HUES64 (cell line): ENCODE measurements around the gene ACTN4.
A peak's percentile ranks its signal among the peaks of the same experiment; 100 is the strongest.

ENCODE experiments used
- H3K27ac ChIP-seq: 2 replicates; pipeline ENCODE4 v1.7.0; 2013; ENCODE audit warnings: low read depth, low read length, inconsistent platforms
- H3K27me3 ChIP-seq: 2 replicates; pipeline ENCODE4 v1.6.1; 2013; ENCODE audit warnings: mild to moderate bottlenecking, low read length; ENCODE audit not compliant: insufficient read depth
- H3K36me3 ChIP-seq: 2 replicates; pipeline ENCODE4 v1.6.1; 2013; ENCODE audit warnings: mild to moderate bottlenecking, low read length; ENCODE audit not compliant: insufficient read depth
- H3K4me1 ChIP-seq: 2 replicates; pipeline ENCODE4 v1.6.1; 2013; ENCODE audit warnings: mild to moderate bottlenecking, low read length, moderate library complexity; ENCODE audit not compliant: insufficient read depth
- H3K4me3 ChIP-seq: 2 replicates; pipeline ENCODE4 v1.5.1; 2013; ENCODE audit warnings: mild to moderate bottlenecking, low read length, moderate library complexity
- H3K9ac ChIP-seq: 2 replicates; pipeline ENCODE4 v1.6.1; 2013; ENCODE audit warnings: mild to moderate bottlenecking, low read depth, low read length
- H3K9me3 ChIP-seq: 2 replicates; pipeline ENCODE4 v1.6.1; 2013; ENCODE audit warnings: low read depth, low read length; ENCODE audit not compliant: insufficient read depth
- WGBS: fragments of 150-250, 120-280 bp; methylation state at CpG from one replicate; pipeline ENCODE4 v1.1.7; 2013; ENCODE audit warnings: missing lambda C conversion rate; 5-methylcytosine and 5-hydroxymethylcytosine counted together

The ACTN4 gene

GRCh38 chr19:38683393-38684077 lies 36.1 kb downstream of the ACTN4 start:
- Histone ChIP-seq H3K27me3 (no peaks in the 10 kb centered on the region), H3K9me3 (no peaks in the 10 kb centered on the region), H3K36me3 (peaks cover 17% of the 10 kb centered on the region), H3K4me1 (peaks cover 50% of the 10 kb centered on the region), H3K27ac (peak overlapping the region; percentile 99), H3K4me3 (peak overlapping the region; percentile 29), H3K9ac (peak overlapping the region; percentile 90)
- 45% methylated on average over 9 of the region's 10 CpGs for WGBS

DNA sequence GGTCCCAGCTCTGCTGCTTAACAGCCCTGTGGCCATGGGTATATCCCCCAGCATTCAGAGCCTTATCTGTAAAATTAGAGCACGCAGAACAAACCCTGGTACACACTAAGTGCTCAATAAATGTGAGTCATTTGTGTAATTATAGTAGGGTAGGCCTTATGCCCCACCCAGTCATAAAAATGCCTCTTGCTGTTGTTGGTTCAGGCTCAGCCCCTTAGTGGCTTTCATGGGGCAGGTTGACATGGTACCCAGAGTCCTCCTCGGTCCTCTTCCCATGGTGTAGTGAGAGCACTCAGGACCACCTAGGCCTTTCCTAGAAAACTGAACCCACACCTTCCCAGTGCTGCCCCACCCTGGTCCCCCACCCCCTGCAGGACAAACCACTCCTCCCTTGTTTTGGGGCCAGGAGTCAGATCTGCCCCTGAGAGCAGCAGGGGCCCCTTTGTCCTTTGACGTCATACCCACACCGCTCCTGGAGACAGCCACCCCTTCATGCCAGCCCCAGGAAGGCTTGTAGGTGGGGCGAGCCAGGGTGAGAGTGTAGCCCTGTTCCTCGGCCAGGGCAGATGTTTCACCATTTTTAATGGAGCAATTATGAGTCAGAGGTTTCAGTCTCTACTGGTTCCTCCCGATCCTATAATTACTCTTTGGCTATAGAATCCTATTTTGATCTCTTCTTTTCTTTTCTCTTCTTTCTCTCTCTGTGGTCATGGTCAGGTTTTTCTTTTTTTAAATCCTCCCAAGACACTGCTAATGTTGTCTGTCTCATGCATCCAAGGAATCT lies 36.8 kb downstream of the ACTN4 start:
- 62% methylated on average over 7 of the region's 7 CpGs for WGBS
- peaks cover 11% of the 10 kb centered on the region for H3K36me3 ChIP-seq
- peak overlapping the region; percentile 99 for H3K27ac ChIP-seq

GRCh38 chr19:38684862-38685665 lies 37.6 kb downstream of the ACTN4 start:
- 80% methylated on average over 15 of the region's 15 CpGs for WGBS
- Histone ChIP-seq H3K9me3 (no peaks in the 10 kb centered on the region), H3K36me3 (peaks cover 10% of the 10 kb centered on the region), H3K4me3 (no peak overlapping the region), H3K4me1 (peaks cover 53% of the 10 kb centered on the region), H3K9ac (peak overlapping the region; percentile 90), H3K27me3 (no peaks in the 10 kb centered on the region), H3K27ac (peak overlapping the region; percentile 99)

More for the DNA sequence above, 36.8 kb downstream of the ACTN4 start:
- Histone ChIP-seq H3K9me3 (no peaks in the 10 kb centered on the region), H3K4me3 (peak overlapping the region; percentile 29), H3K9ac (peak overlapping the region; percentile 90), H3K4me1 (peaks cover 48% of the 10 kb centered on the region), H3K27me3 (no peaks in the 10 kb centered on the region)

DNA sequence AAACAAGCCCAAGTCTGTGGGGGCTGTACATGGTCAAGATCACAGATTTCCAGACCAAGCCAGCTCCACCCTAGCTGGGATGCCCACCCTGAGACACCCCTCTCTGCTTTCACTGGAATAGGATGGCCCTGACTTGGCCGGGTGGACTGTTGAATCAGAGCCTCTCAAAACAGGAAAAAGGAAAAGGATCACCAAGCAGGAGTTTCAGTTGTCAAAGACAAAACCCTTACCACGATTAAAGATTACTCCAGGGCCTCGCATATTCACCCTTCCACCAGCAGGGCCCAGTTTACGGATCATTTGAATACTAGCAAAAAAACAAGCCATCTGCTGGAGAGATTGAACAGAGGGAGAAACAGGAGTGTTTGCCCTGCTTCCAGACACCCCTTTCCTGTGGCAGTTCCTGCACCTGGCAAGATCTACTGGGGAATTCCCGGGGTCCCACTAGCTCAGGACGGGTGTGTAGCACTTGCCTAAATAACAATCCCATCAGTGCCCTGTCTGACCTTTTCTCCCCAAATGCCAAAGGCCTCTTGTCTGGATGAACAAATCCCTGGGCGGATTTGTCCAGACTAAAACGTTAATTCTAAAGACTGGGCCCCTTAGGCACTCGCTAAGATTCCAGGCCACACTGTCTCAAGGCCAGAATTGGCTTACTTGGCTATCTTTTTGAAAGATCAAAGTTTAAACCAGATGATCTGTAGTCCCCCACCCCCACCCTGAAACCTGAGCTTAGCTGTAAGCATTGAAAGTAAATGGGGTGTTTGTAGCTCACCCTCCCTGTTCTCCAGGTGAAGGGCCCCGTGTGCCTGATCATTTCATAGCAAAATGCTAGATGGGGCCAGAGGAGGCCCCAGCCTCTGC lies 38.4 kb downstream of the ACTN4 start:
- H3K4me3 ChIP-seq = peak overlapping the region; percentile 15; the same call in 1 of the 2 replicates
- peak overlapping the region; percentile 99 for H3K27ac ChIP-seq
- no peaks in the 10 kb centered on the region for H3K9me3 ChIP-seq
- 35% methylated on average over 10 of the region's 10 CpGs for WGBS
- no peaks in the 10 kb centered on the region for H3K27me3 ChIP-seq
- peaks cover 10% of the 10 kb centered on the region for H3K36me3 ChIP-seq
- H3K4me1 ChIP-seq = peaks cover 53% of the 10 kb centered on the region
- peak overlapping the region; percentile 90 for H3K9ac ChIP-seq

DNA sequence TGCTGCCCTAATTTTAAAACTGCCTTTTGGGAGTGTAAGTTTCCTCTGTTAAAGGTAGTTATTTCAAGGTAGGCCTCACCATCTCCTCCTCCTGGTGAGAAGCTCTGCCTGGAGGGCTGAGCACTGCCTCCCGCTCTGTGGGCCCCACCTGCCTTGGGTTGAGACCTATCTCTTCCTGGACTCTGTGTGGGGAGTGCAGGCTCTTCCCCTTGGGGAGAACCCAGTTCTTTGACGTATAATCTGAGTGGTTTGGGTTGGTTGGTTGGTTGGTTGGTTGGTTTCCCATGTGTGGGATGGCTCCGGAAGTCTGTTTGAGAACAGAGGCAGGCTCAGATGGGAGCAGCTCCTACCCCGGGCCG lies 39.1 kb downstream of the ACTN4 start:
- Histone ChIP-seq H3K36me3 (peaks cover 8% of the 10 kb centered on the region), H3K9ac (peak overlapping the region; percentile 62), H3K27me3 (no peaks in the 10 kb centered on the region), H3K4me3 (0 out of 2 replicates have a peak overlapping the region, but pooled peaks have one; percentile 15), H3K9me3 (no peaks in the 10 kb centered on the region), H3K4me1 (peaks cover 53% of the 10 kb centered on the region), H3K27ac (peak overlapping the region; percentile 99)
- WGBS = 82% methylated on average over 5 of the region's 5 CpGs

DNA sequence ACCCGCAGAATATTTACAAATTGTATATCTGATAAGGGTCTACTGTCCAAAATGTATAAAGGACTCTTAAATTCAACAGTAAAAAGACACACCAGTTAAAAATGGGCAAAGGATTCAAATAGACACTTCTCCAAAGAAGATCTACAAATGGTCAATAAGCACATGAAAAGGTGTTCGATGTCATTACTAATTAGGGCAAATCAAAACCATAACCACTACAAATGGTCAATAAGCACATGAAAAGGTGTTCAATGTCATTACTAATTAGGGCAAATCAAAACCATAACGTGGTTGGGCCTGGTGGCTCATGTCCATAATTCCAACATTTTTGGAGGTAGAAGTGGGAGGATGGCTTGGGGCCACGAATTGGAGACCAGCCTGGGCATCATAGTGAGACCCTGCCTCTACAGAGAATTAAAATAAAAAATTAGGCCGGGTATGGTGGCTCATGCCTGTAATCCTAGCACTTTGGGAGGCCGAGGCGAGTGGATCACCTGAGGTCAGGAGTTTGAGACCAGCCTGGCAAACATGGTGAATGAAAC lies 40.5 kb downstream of the ACTN4 start:
- Histone ChIP-seq H3K36me3 (peaks cover 13% of the 10 kb centered on the region; the same call in 1 of the 2 replicates), H3K9ac (no peak overlapping the region), H3K4me1 (peaks cover 58% of the 10 kb centered on the region), H3K27ac (no peak overlapping the region), H3K4me3 (no peak overlapping the region), H3K27me3 (no peaks in the 10 kb centered on the region), H3K9me3 (no peaks in the 10 kb centered on the region)
- WGBS = 93% methylated on average over 7 of the region's 7 CpGs

DNA sequence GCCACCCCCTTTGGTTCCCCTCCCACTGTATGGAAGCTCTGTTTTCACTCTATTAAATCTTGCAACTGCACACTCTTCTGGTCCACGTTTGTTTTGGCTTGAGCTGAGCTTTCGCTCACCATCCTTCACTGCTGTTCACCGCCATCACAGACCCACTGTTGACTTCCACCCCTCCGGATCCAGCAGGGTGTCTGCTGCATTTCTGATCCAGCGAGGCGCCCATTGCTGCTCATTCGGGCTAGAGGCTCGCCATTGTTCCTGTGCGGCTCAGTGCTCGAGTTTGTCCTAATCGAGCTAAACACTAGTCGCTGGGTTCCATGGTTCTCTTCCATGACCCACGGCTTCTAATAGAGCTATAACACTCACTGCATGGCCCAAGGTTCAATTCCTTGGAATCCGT lies 42.7 kb downstream of the ACTN4 start:
- Histone ChIP-seq H3K27ac (no peak overlapping the region), H3K4me1 (peaks cover 46% of the 10 kb centered on the region), H3K9me3 (no peaks in the 10 kb centered on the region), H3K27me3 (no peaks in the 10 kb centered on the region), H3K9ac (no peak overlapping the region), H3K4me3 (no peak overlapping the region), H3K36me3 (peaks cover 13% of the 10 kb centered on the region; the same call in 1 of the 2 replicates)
- 92% methylated on average over 14 of the region's 14 CpGs for WGBS

DNA sequence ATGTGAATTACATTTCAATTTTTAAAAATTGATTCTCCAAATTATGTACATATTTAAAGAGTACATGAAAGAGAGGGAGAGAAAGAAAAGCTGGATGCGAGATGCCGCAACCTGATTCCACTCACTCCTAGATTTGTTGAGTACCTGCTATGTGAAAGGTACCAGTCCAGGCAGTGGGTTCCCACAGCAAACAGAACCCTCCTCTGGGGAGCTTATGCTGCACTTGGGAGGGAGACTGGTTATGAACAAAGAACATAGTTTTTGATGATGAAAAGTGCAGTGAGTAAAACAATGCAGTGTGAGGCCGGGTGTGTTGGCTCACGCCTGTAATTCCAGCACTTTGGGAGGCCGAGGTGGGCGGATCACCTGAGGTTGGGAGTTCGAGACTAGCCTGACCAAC lies 43.4 kb downstream of the ACTN4 start:
- WGBS = 93% methylated on average over 7 of the region's 7 CpGs
- Histone ChIP-seq H3K27me3 (no peaks in the 10 kb centered on the region), H3K36me3 (peaks cover 15% of the 10 kb centered on the region; the same call in 1 of the 2 replicates), H3K9me3 (no peaks in the 10 kb centered on the region), H3K9ac (no peak overlapping the region), H3K4me1 (peaks cover 39% of the 10 kb centered on the region), H3K27ac (no peak overlapping the region), H3K4me3 (no peak overlapping the region)

DNA sequence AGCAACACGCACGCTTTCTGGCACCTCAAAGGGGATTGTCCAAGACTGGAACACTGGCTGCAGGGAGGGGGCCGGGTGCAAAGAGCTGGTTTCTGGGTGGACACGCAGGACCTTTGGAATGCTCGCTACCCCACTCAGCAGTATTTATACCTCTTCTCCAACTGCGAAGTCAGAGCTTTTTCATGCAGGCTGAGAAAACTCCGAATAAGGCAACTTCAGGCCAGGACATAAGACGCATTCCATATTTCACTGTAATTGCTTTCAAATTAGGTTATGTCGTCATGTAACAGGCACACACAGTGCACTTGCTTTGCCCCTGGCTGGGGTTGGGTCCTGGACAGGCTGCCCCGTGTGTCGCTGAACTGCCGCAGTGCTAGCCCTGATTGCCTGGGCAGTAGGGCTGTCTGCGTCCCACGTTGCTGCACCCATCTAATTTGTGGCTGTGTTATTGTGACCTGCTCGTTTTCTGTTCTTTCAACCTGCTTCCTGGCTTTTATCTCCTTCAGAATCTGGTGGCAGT lies 44.5 kb downstream of the ACTN4 start:
- Histone ChIP-seq H3K27me3 (no peaks in the 10 kb centered on the region), H3K4me1 (peaks cover 28% of the 10 kb centered on the region), H3K9me3 (no peaks in the 10 kb centered on the region), H3K4me3 (no peak overlapping the region), H3K27ac (peak overlapping the region; percentile 8; the same call in 1 of the 2 replicates), H3K9ac (peak overlapping the region; percentile 61; the same call in 1 of the 2 replicates), H3K36me3 (peaks cover 26% of the 10 kb centered on the region; the same call in 1 of the 2 replicates)
- 90% methylated on average over 15 of the region's 15 CpGs for WGBS
